ENCODE results near the gene POLR1C.

- TF ChIP-seq, protein P1, sequence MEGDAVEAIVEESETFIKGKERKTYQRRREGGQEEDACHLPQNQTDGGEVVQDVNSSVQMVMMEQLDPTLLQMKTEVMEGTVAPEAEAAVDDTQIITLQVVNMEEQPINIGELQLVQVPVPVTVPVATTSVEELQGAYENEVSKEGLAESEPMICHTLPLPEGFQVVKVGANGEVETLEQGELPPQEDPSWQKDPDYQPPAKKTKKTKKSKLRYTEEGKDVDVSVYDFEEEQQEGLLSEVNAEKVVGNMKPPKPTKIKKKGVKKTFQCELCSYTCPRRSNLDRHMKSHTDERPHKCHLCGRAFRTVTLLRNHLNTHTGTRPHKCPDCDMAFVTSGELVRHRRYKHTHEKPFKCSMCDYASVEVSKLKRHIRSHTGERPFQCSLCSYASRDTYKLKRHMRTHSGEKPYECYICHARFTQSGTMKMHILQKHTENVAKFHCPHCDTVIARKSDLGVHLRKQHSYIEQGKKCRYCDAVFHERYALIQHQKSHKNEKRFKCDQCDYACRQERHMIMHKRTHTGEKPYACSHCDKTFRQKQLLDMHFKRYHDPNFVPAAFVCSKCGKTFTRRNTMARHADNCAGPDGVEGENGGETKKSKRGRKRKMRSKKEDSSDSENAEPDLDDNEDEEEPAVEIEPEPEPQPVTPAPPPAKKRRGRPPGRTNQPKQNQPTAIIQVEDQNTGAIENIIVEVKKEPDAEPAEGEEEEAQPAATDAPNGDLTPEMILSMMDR (IDR thresholded peaks at IDR 0.05 in 4 of 5, conservative IDR thresholded peaks at IDR 0.05 in 1 of 5): no peak
- TF ChIP-seq POLR2A (IDR thresholded peaks at IDR 0.05): no peak
These were observed 16.0 kb upstream of the POLR1C start for GRCh38 chr6:43500921-43501320.
